Posterior vena cava (tissue), 2 donors: ENCODE measurements around the gene RAB3IL1. TPM values are rescaled to one million over a fixed set of nuclear protein-coding genes. Genes with fewer than 3 reads are reported as not detected.

Experiments
- DNase-seq: peaks from one replicate; pipeline ENCODE4 v3.0.0-alpha.2; 2020; ENCODE audit warnings: low spot score
- intact Hi-C, 2 donors: fragments of 100-400 bp; cut with DNase I; formaldehyde crosslinking; loops; one replicate each; pipeline versions ENCODE4 v1.14.1 to v1.14.2; 2022 to 2023
- total RNA-seq, 2 donors: library from RNA; stranded (reverse); fragmentation: NEBNext Ultra II Directional; extraction: Animal tissue kit (Norgen Biotek cat#: 25700); gene quantifications; one replicate each; pipeline ENCODE4 v1.2.1, GENCODE V29; 2021
- donor health status: DM: yes; HTN: yes; CAD: no.
- donor health status: DM: yes; HTN: yes; CAD: no.

RAB3IL1 gene
- total RNA-seq, 2 donors from 2014 or later = 26.7 to 31.5 TPM

GRCh38 chr11:61864814-61865775 lies 52.3 kb downstream of the RAB3IL1 start:
- intact Hi-C loops = loop anchor here in 1 of 2 donors (1.0 kb wide), 1 partner anchor 12 kb away; no protein-coding TSS in a partner anchor
- DNase-seq = no peak

GRCh38 chr11:61863548-61864081 lies 53.8 kb downstream of the RAB3IL1 start:
- DNase-seq = no peak
- intact Hi-C loops = loop anchor here in 1 of 2 donors (1.0 kb wide), 1 partner anchor 10 kb away; no protein-coding TSS in a partner anchor

DNA sequence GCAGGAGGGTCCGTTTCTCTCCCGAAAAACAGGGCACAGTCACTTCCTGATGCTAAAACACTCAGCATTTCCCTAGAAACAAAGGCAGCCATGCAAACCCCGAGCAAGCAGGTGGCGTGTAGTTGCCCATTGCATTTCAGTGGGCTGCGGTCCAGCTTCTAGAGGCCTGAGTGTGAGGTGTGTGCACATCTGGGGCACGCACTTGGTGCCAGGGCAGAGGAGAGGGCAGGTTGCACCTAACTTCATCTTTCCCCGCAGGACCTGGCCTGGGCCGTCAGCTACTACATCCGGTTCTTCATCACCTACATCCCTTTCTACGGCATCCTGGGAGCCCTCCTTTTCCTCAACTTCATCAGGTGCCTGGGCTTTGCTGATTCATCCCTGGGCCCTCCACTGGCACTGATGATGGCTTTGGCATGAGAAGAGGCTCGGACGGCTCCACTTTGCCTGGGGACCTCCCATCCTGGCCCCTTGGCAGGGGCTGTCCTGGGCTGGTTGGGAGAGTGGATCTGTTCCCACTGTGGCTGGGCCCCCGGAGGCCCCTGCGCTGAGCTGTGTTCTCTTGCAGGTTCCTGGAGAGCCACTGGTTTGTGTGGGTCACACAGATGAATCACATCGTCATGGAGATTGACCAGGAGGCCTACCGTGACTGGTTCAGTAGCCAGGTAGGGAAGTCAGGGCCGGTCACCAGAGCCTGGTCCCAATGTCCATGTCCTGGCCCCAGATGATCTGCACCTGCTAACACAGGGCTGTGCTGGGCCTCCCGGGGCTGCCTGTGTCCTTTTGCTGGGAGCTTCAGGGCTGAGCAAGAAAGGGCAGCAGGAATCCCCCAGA lies 54.4 kb downstream of the RAB3IL1 start:
- intact Hi-C loops = no loop called here
- no peak for DNase-seq

- no peak for DNase-seq
- intact Hi-C loops = no loop called here
These were observed 55.7 kb downstream of the RAB3IL1 start for GRCh38 chr11:61861634-61862033.

- no peak for DNase-seq
- intact Hi-C loops = no loop called here
These were observed 57.1 kb downstream of the RAB3IL1 start for GRCh38 chr11:61860054-61860903.

DNA sequence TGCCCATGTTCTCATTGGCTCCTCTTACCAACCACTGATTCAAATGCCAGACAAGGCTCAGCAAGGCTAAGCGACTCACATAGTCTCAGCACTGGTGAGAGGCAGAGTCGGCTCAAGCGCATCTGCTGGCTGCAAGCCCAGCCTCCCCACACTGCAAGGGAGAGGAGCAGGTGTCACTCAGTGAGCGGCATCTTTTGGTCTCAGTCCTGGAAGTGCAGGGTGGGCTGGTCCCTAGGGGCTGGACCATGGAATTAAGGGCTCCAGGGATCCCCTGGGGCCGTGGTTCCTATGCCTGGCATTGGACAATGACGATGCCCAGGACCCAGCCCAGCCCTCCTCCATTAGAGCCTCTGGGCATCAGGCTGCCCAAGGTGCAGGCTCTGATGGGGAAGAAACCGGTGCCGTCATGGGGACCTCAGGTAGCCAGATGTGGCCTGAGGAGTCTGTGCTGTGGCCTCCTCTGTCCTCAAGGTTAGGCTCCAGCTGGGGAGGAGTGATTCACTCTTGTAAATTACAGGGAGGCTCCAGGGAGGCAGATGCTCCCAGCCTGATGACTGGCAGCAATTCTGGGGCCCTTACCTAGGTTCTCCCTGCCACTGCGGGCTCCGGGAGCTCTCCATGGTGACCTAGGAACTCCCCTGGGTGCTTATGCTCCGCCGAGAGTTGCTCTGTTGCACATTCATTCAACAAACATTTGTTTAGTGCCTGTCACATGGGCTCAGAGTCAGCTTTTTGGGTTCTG lies 61.3 kb downstream of the RAB3IL1 start:
- DNase-seq = no peak
- intact Hi-C loops = loop anchor here in 1 of 2 donors (1.0 kb wide), 1 partner anchor 46 kb away; no protein-coding TSS in a partner anchor

- DNase-seq = no peak
- intact Hi-C loops = loop anchor here in 1 of 2 donors (1.0 kb wide), 1 partner anchor 45 kb away; no protein-coding TSS in a partner anchor
These were observed 62.2 kb downstream of the RAB3IL1 start for GRCh38 chr11:61854966-61855714.

GRCh38 chr11:61854206-61854895 lies 63.0 kb downstream of the RAB3IL1 start:
- intact Hi-C loops = no loop called here
- DNase-seq = no peak

DNA sequence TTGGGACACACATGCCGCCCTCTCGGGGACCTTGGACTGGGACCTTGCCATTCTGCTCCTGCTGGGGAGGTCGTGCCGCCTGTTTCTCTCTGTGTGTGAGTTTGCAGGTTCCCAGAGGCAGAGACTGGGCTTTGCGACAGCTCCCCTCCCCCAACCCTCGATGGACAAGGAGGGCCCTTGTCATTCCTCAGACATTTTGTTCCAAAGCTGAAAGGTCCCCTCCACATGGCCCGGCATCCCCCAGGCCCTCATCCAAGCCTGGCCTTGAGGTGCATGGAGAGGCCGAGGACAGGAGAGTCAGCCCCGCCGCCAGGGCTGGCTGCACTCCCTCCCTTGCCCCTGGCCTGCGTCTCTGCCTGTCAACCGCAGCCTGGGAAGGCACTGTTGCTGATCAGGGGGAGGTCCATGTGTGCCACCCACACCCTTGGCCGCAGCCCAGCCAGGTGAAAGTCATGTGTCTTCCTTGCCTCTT lies 63.6 kb downstream of the RAB3IL1 start:
- no peak for DNase-seq

GRCh38 chr11:61851900-61852295 lies 65.5 kb downstream of the RAB3IL1 start:
- no peak for DNase-seq
- intact Hi-C loops = no loop called here

More for the DNA sequence above, 63.6 kb downstream of the RAB3IL1 start:
- intact Hi-C loops = loop anchor here in 1 of 2 donors (1.0 kb wide), 1 partner anchor 11 kb away; no protein-coding TSS in a partner anchor

GRCh38 chr11:61851113-61851899 lies 66.1 kb downstream of the RAB3IL1 start:
- intact Hi-C loops = no loop called here
- no peak for DNase-seq

DNA sequence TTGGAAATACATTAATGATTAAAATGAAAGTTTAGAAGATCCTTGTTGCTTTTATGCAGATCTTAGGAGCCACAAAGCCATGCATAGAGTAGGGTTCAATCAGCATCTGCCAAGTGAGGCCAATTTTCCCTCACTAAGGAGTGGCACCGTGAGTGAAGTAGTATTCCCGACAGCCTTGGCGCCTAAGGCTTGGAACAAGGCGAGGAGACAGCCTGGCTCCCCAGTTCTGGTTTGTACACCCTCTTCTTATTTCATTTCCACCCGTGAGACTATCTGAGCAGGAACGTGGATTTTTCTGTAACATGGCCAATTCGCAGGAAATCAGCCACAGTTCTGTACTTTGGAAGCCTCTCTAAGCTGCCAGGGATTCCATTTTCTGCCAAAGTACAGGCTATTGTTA lies 66.7 kb downstream of the RAB3IL1 start:
- DNase-seq = no peak
- intact Hi-C loops = no loop called here

- no peak for DNase-seq
- intact Hi-C loops = no loop called here
These were observed 68.7 kb downstream of the RAB3IL1 start for GRCh38 chr11:61848631-61849030.

DNA sequence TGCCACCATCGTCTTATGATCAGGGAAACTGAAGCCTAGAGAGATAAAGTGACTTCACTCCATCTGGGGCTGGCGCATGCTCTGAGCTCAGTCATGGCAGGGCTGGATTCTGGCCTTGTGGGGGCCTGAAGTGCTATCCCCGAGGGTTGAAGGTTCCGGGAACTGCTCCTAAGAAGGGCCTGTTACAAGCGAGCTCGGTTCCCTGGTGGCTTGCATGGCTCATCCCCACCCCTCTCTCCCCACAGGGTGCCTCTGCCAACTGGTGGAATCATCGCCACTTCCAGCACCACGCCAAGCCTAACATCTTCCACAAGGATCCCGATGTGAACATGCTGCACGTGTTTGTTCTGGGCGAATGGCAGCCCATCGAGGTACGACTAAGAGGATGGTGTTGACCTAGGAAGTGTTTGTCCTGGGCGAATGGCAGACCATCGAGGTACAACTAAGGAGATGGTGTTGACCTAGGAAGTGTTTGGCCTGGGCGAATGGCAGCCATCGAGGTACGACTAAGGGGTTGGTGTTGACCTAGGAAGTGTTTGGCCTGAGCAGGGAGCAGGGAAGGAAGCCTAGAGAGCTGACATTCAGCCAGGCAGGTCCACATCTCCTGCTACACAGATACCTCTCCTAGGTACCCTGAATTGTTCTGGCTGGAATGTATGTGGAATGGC lies 69.3 kb downstream of the RAB3IL1 start:
- no peak for DNase-seq
- intact Hi-C loops = no loop called here
